GM12878 (cell line): ENCODE data around the gene PTK6. TPM values are rescaled to one million over a fixed set of nuclear protein-coding genes. Genes with fewer than 3 reads are reported as not detected.

Experiments used
- CREM ChIP-seq: IDR thresholded peaks from 2 replicates; pipeline ENCODE4 v1.6.1; 2014; ENCODE audit warnings: antibody characterized with exemption, low read depth
- E2F8 ChIP-seq: fragments of 450-650 bp; IDR thresholded peaks from 2 replicates; pipeline ENCODE4 v1.6.1; 2018; ENCODE audit warnings: mild to moderate bottlenecking, low read depth, moderate library complexity; ENCODE audit not compliant: partially characterized antibody
- EP300 ChIP-seq, 2 experiments: fragments of 150-350 bp in 1 of 2; IDR thresholded peaks; 2 replicates each; pipeline ENCODE4 v1.6.1; 2011 to 2012; ENCODE audit warnings: low read depth in 2 of 2, low read length in 2 of 2, borderline replicate concordance in 1 of 2, improper control_type of control experiment in 1 of 2, inconsistent platforms in 1 of 2; ENCODE audit not compliant: control insufficient read depth in 1 of 2
- ESRRA ChIP-seq: IDR thresholded peaks from 2 replicates; pipeline ENCODE4 v1.6.1; 2012; ENCODE audit warnings: mild to moderate bottlenecking, low read length, improper control_type of control experiment
- FOXK2 ChIP-seq: fragments of 450-650 bp; IDR thresholded peaks from 2 replicates; pipeline ENCODE4 v1.6.1; 2017; ENCODE audit warnings: mild to moderate bottlenecking, moderate library complexity
- GATAD2B ChIP-seq: fragments of 450-650 bp; conservative IDR thresholded peaks from 2 replicates; pipeline ENCODE4 v1.6.1; 2017; ENCODE audit warnings: low read depth, mild to moderate bottlenecking, moderate library complexity
- HCFC1 ChIP-seq: fragments of 150-350 bp; IDR thresholded peaks from 2 replicates; pipeline ENCODE4 v1.6.1; 2014; ENCODE audit warnings: low read length
- LARP7 ChIP-seq: fragments of 450-650 bp; IDR thresholded peaks from 2 replicates; pipeline ENCODE4 v1.6.1; 2017; ENCODE audit warnings: mild to moderate bottlenecking
- NBN ChIP-seq: fragments of 450-650 bp; IDR thresholded peaks from 2 replicates; pipeline ENCODE4 v1.6.1; 2016
- NFIC ChIP-seq: IDR thresholded peaks from 2 replicates; pipeline ENCODE4 v1.6.1; 2012; ENCODE audit warnings: low read depth, mild to moderate bottlenecking, inconsistent platforms, low read length, moderate library complexity
- NKRF ChIP-seq: fragments of 450-650 bp; conservative IDR thresholded peaks from 2 replicates; pipeline ENCODE4 v1.6.1; 2017; ENCODE audit warnings: mild to moderate bottlenecking, moderate library complexity
- NRF1 ChIP-seq: conservative IDR thresholded peaks from 2 replicates; pipeline ENCODE4 v1.6.1; 2011; ENCODE audit warnings: mild to moderate bottlenecking, low read depth, low read length, improper control_type of control experiment
- POLR2AphosphoS5 ChIP-seq: IDR thresholded peaks from 2 replicates; pipeline ENCODE4 v1.6.1; 2011; ENCODE audit warnings: mild to moderate bottlenecking, low read length, inconsistent platforms
- SRF ChIP-seq, 2 experiments: IDR thresholded peaks; 2 replicates each; pipeline ENCODE4 v1.6.1; 2011; ENCODE audit warnings: low read depth in 2 of 2, low read length in 2 of 2, mild to moderate bottlenecking in 1 of 2, moderate library complexity in 1 of 2
- TARDBP ChIP-seq: IDR thresholded peaks from 2 replicates; pipeline ENCODE4 v1.6.1; 2016; ENCODE audit warnings: borderline replicate concordance
- ZBED1 ChIP-seq: IDR thresholded peaks from 2 replicates; pipeline ENCODE4 v1.6.1; 2016; ENCODE audit warnings: borderline replicate concordance
- ZNF384 ChIP-seq: IDR thresholded peaks from 2 replicates; pipeline ENCODE4 v1.6.1; 2012; ENCODE audit warnings: low read depth, mild to moderate bottlenecking, low read length, improper control_type of control experiment, borderline replicate concordance
- ZSCAN29 ChIP-seq: fragments of 450-650 bp; IDR thresholded peaks from 2 replicates; pipeline ENCODE4 v1.6.1; 2017; ENCODE audit warnings: mild to moderate bottlenecking, moderate library complexity
- ZZZ3 ChIP-seq: IDR thresholded peaks from 2 replicates; pipeline ENCODE4 v1.6.1; 2011; ENCODE audit warnings: low read depth; ENCODE audit not compliant: control insufficient read depth, insufficient read length
- polyA plus RNA-seq, 11 experiments: library from polyadenylated mRNA; depleted of rRNA in 4 of 11; unstranded in 6 of 11; stranded (reverse) in 5 of 11; fragments of >200 nt; fragmentation: Nextera tagmentation in 4 of 11; fragmentation: Illumina TruSeq in 1 of 11; extraction: Ambion mirVana in 4 of 11; extraction: Trizol in 1 of 11; gene quantifications; 1 replicate in 1 of 11; 2 replicates in 10 of 11; pipeline versions ENCODE4 v1.2.1 to v1.2.3, GENCODE V29; 2011 to 2016; ENCODE audit warnings: inconsistent platforms in 2 of 11, missing spikeins in 2 of 11, low read depth in 1 of 11
- total RNA-seq, 4 experiments: library from RNA; depleted of rRNA in 3 of 4; stranded (reverse); fragments of >200 nt in 3 of 4; fragmentation: Illumina TruSeq in 1 of 4; extraction: Trizol in 1 of 4; gene quantifications; 2 replicates each; pipeline versions ENCODE4 v1.2.1 to v1.2.3, GENCODE V29; 2013 to 2021
- TF ChIP-seq, protein P1 (sequence below): IDR thresholded peaks from 2 replicates; pipeline ENCODE4 v1.6.1; 2011; ENCODE audit warnings: low read depth, low read length, improper control_type of control experiment, borderline replicate concordance
- TF ChIP-seq, protein P2 (sequence below): fragments of 450-650 bp; IDR thresholded peaks from 2 replicates; pipeline ENCODE4 v1.6.1; 2014; ENCODE audit warnings: mild to moderate bottlenecking
- TF ChIP-seq, protein P3 (sequence below), 3 experiments: IDR thresholded peaks in 2 of 3; conservative IDR thresholded peaks in 1 of 3; 2 replicates each; pipeline ENCODE4 v1.5.1; 2011; ENCODE audit warnings: low read depth in 3 of 3, low read length in 3 of 3, mild to moderate bottlenecking in 3 of 3, control low read depth in 2 of 3, moderate library complexity in 2 of 3, inconsistent platforms in 1 of 3, mixed read lengths in 1 of 3; ENCODE audit not compliant: control insufficient read depth in 2 of 3, insufficient read depth in 1 of 3; ENCODE audit errors: extremely low read depth in 1 of 3

The PTK6 gene
- total and polyA plus RNA-seq, 10 of the 15 experiments (the other 5 are each of a cell fraction or from before 2014, with no cell fraction given) = 0.02 to 0.21 (median 0.09) TPM; not detected in 3

GRCh38 chr20:63537525-63538203 lies 488 bp upstream of the PTK6 start (continued):
- TF ChIP-seq LARP7 (peak; percentile 34), CREM (peak; percentile 31; the same call in 1 of the 2 replicates), GATAD2B (peak; percentile 89), ESRRA (no peak), EP300 (IDR thresholded peaks at IDR 0.05; ENCODE audit: borderline replicate concordance in 1 of 2, control insufficient read depth in 1 of 2, low read depth in 2 of 2, low read length in 2 of 2) (peak in 1 of 2 experiments; percentile 10; a peak in 1 of 4 replicates), NRF1 (no peak; the same call in 1 of the 2 replicates), E2F8 (no peak), NKRF (no peak), HCFC1 (peak; percentile 34; the same call in 1 of the 2 replicates), FOXK2 (peak; percentile 46; the same call in 1 of the 2 replicates), NFIC (no peak), NBN (no peak; the same call in none of the 2 replicates), ZZZ3 (no peak), ZBED1 (no peak), ZNF384 (no peak), SRF (IDR thresholded peaks at IDR 0.05; ENCODE audit: low read depth in 2 of 2, low read length in 2 of 2) (0 out of 4 replicates have a peak, but pooled peaks of 1 of the 2 experiments have one; percentile 29), POLR2AphosphoS5 (peak; percentile 52; the same call in 1 of the 2 replicates), TARDBP (no peak), ZSCAN29 (no peak)
- TF ChIP-seq, protein P1, sequence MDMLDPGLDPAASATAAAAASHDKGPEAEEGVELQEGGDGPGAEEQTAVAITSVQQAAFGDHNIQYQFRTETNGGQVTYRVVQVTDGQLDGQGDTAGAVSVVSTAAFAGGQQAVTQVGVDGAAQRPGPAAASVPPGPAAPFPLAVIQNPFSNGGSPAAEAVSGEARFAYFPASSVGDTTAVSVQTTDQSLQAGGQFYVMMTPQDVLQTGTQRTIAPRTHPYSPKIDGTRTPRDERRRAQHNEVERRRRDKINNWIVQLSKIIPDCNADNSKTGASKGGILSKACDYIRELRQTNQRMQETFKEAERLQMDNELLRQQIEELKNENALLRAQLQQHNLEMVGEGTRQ = no peak
- TF ChIP-seq, protein P2, sequence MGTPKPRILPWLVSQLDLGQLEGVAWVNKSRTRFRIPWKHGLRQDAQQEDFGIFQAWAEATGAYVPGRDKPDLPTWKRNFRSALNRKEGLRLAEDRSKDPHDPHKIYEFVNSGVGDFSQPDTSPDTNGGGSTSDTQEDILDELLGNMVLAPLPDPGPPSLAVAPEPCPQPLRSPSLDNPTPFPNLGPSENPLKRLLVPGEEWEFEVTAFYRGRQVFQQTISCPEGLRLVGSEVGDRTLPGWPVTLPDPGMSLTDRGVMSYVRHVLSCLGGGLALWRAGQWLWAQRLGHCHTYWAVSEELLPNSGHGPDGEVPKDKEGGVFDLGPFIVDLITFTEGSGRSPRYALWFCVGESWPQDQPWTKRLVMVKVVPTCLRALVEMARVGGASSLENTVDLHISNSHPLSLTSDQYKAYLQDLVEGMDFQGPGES = no peak
- TF ChIP-seq, protein P3, sequence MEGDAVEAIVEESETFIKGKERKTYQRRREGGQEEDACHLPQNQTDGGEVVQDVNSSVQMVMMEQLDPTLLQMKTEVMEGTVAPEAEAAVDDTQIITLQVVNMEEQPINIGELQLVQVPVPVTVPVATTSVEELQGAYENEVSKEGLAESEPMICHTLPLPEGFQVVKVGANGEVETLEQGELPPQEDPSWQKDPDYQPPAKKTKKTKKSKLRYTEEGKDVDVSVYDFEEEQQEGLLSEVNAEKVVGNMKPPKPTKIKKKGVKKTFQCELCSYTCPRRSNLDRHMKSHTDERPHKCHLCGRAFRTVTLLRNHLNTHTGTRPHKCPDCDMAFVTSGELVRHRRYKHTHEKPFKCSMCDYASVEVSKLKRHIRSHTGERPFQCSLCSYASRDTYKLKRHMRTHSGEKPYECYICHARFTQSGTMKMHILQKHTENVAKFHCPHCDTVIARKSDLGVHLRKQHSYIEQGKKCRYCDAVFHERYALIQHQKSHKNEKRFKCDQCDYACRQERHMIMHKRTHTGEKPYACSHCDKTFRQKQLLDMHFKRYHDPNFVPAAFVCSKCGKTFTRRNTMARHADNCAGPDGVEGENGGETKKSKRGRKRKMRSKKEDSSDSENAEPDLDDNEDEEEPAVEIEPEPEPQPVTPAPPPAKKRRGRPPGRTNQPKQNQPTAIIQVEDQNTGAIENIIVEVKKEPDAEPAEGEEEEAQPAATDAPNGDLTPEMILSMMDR (IDR thresholded peaks at IDR 0.05 in 2 of 3, conservative IDR thresholded peaks at IDR 0.05 in 1 of 3; ENCODE audit: control insufficient read depth in 2 of 3, extremely low read depth in 1 of 3, insufficient read depth in 1 of 3, low read depth in 3 of 3, low read length in 3 of 3) = peak; percentile 94 to 100 (median 97); a peak in 5 of 6 replicates
